Endothelial cell of umbilical vein (primary cell): ENCODE measurements around the gene SLC6A18. TPM values are rescaled to one million over a fixed set of nuclear protein-coding genes. Genes with fewer than 3 reads are reported as not detected.

Experiments
- BruUV-seq: library from RNA; stranded (reverse); fragments of 400-500 nt; replicated peaks from 2 replicates; lab custom pipeline; 2021; lab: Mats Ljungman, UMichigan
- CTCF ChIA-PET: fragments of 300-600, 350-600 bp; sonication (Branson Sonifier 250); formaldehyde crosslinking; loops from one replicate; lab custom pipeline; 2021; ENCODE audit warnings: antibody characterized with exemption, inconsistent platforms; lab: Charles Lee
- POLR2A ChIA-PET: fragments of 300-600, 350-600 bp; sonication (Branson Sonifier 250); formaldehyde crosslinking; loops from one replicate; lab custom pipeline; 2021; ENCODE audit warnings: antibody characterized with exemption, inconsistent platforms; lab: Charles Lee
- DNase-seq: peaks from one replicate; pipeline ENCODE4 v3.0.0-alpha.2; 2011; ENCODE audit warnings: low read depth, low spot score
- FAIRE-seq: peaks from 2 replicates; lab custom pipeline; 2011; peaks lifted over from hg19 to GRCh38; lab: Jason Lieb, UNC
- H2AFZ ChIP-seq: 2 replicates; pipeline ENCODE4 v1.6.0; 2012; ENCODE audit warnings: low read depth, low read length, control low read depth, inconsistent platforms
- H3K27ac ChIP-seq: 2 replicates; pipeline ENCODE4 v1.5.1; 2011; ENCODE audit warnings: low read depth, mild to moderate bottlenecking, control low read depth, low read length, moderate library complexity; ENCODE audit not compliant: insufficient read depth
- H3K27me3 ChIP-seq, 2 experiments: 2 replicates each; pipeline versions ENCODE4 v1.6.0 to v1.6.1; 2011; ENCODE audit warnings: low read length in 2 of 2, mixed read lengths in 1 of 2; ENCODE audit not compliant: control insufficient read depth in 2 of 2, insufficient read depth in 2 of 2
- H3K36me3 ChIP-seq, 2 experiments: 2 replicates in 1 of 2; 3 replicates in 1 of 2; pipeline ENCODE4 v1.5.1; 2011; ENCODE audit warnings: low read length in 2 of 2, mild to moderate bottlenecking in 1 of 2, moderate library complexity in 1 of 2; ENCODE audit not compliant: control insufficient read depth in 2 of 2, insufficient read depth in 2 of 2; ENCODE audit errors: extremely low read depth in 1 of 2
- H3K4me1 ChIP-seq: 3 replicates; pipeline ENCODE4 v1.5.1; 2011; ENCODE audit warnings: mild to moderate bottlenecking, low read length; ENCODE audit not compliant: control insufficient read depth, insufficient read depth; ENCODE audit errors: extremely low read depth
- H3K4me2 ChIP-seq: 2 replicates; pipeline ENCODE4 v1.6.1; 2011; ENCODE audit warnings: low read length, control low read depth, mixed read lengths; ENCODE audit not compliant: insufficient read depth
- H3K4me3 ChIP-seq, 3 experiments: fragments of 200-600 bp in 1 of 3; sonication (generic), shearing (Covaris generic) in 1 of 3; replicated peaks in 1 of 3; 2 replicates each; pipeline ENCODE4 v1.5.1; 2011 to 2016; ENCODE audit warnings: control low read depth in 3 of 3, low read length in 3 of 3, mild to moderate bottlenecking in 2 of 3, inconsistent platforms in 1 of 3, low read depth in 1 of 3, moderate library complexity in 1 of 3; ENCODE audit not compliant: insufficient read depth in 1 of 3
- H3K79me2 ChIP-seq: 2 replicates; pipeline ENCODE4 v1.6.0; 2012; ENCODE audit warnings: low read length, inconsistent platforms; ENCODE audit not compliant: control insufficient read depth, insufficient read depth
- H3K9ac ChIP-seq: replicated peaks from 2 replicates; pipeline ENCODE3; 2011; ENCODE audit warnings: low read length, control low read depth; ENCODE audit not compliant: insufficient read depth; ENCODE audit errors: extremely low read depth
- H3K9me1 ChIP-seq: replicated peaks from 3 replicates; pipeline ENCODE4 v1.6.0; 2011; ENCODE audit warnings: mild to moderate bottlenecking, low read length; ENCODE audit not compliant: control insufficient read depth, insufficient read depth; ENCODE audit errors: extremely low read depth
- H3K9me3 ChIP-seq: replicated peaks from 2 replicates; pipeline ENCODE4 v1.5.1; 2012; ENCODE audit warnings: low read length, inconsistent platforms; ENCODE audit not compliant: control insufficient read depth, insufficient read depth
- H4K20me1 ChIP-seq: replicated peaks from 2 replicates; pipeline ENCODE3; 2011; ENCODE audit warnings: mild to moderate bottlenecking, low read length; ENCODE audit not compliant: control insufficient read depth, insufficient read depth; ENCODE audit errors: extremely low read depth
- EZH2 ChIP-seq: IDR thresholded peaks from 2 replicates; pipeline ENCODE4 v1.6.1; 2012; ENCODE audit warnings: borderline replicate concordance, low read depth, mild to moderate bottlenecking, moderate library complexity, low read length, inconsistent platforms; ENCODE audit not compliant: severe bottlenecking
- FOS ChIP-seq: IDR thresholded peaks from 2 replicates; pipeline ENCODE4 v1.6.1; 2011; ENCODE audit warnings: mild to moderate bottlenecking, low read length, moderate library complexity, borderline replicate concordance; ENCODE audit not compliant: insufficient read depth
- GATA2 ChIP-seq: IDR thresholded peaks from 2 replicates; pipeline ENCODE4 v1.7.0; 2011; ENCODE audit warnings: low read depth, mild to moderate bottlenecking, moderate library complexity, mixed read lengths, low read length; ENCODE audit not compliant: insufficient read length, insufficient read depth
- JUN ChIP-seq: IDR thresholded peaks from 2 replicates; pipeline ENCODE4 v1.6.1; 2011; ENCODE audit warnings: borderline replicate concordance, low read depth; ENCODE audit not compliant: insufficient read length, insufficient read depth
- MAX ChIP-seq: IDR thresholded peaks from 2 replicates; pipeline ENCODE4 v1.6.1; 2011; ENCODE audit not compliant: insufficient read depth, insufficient read length
- MYC ChIP-seq: IDR thresholded peaks from one replicate; pipeline ENCODE4 v1.6.1; 2011; ENCODE audit warnings: mild to moderate bottlenecking, low read depth, low read length
- POLR2A ChIP-seq: IDR thresholded peaks from 2 replicates; pipeline ENCODE4 v1.6.1; 2012; ENCODE audit warnings: low read depth, mild to moderate bottlenecking, control low read depth, low read length
- POLR2AphosphoS5 ChIP-seq: IDR thresholded peaks from 2 replicates; pipeline ENCODE4 v1.6.1; 2012; ENCODE audit warnings: low read depth, mild to moderate bottlenecking, control low read depth, low read length, moderate library complexity; ENCODE audit not compliant: insufficient read depth
- dilution Hi-C: fragments of 300-500 bp; cut with MboI; formaldehyde crosslinking; loops from one replicate; pipeline ENCODE4 v1.15.0; 2019; ENCODE audit warnings: low sequenced_read_pairs; ENCODE audit not compliant: extremely low pct_ligation_motif_present
- intact Hi-C: fragments of 100-400 bp; cut with micrococcal nuclease; formaldehyde crosslinking; loops from one replicate; pipeline ENCODE4 v1.10.0; 2022
- polyA plus RNA-seq, 4 experiments: library from polyadenylated mRNA; depleted of rRNA in 3 of 4; stranded (reverse) in 3 of 4; unstranded in 1 of 4; fragments of >200 nt; gene quantifications; 2 replicates each; pipeline versions ENCODE4 v1.2.1 to v1.2.3, GENCODE V29; 2011 to 2012; ENCODE audit warnings: missing spikeins in 1 of 4
- total RNA-seq: library from RNA; stranded (reverse); gene quantifications from 2 replicates; pipeline ENCODE4 v1.2.3, GENCODE V29; 2021
- TF ChIP-seq, protein P1 (sequence below), 2 donors: IDR thresholded peaks; 1 replicate in 1 of 2; 2 replicates in 1 of 2; pipeline ENCODE4 v1.5.1; 2011; ENCODE audit warnings: low read length in 2 of 2, mild to moderate bottlenecking in 2 of 2, moderate library complexity in 2 of 2, control low read depth in 1 of 2, inconsistent platforms in 1 of 2, low read depth in 1 of 2; ENCODE audit not compliant: insufficient read depth in 1 of 2; ENCODE audit errors: extremely low read depth in 1 of 2

The SLC6A18 gene
- total and polyA plus RNA-seq, 2 donors (not counting 3 experiments of a cell fraction or from before 2014, with no cell fraction given): not detected

- no peak within 1 kb of the TSS for H3K27ac ChIP-seq
- DNase-seq: no peak
Observed at GRCh38 chr5:1294835-1295649, 69.9 kb downstream of the SLC6A18 start, which contains the start of gene TERT. Gene TERT, minus strand, starts transcription at chr5:1295068. Its CDS starts 79 bp downstream, at chr5:1294989.

More at GRCh38 chr5:1294835-1295649, 69.9 kb downstream of the SLC6A18 start, which contains the start of gene TERT:
- dilution Hi-C loops (no loop called here), intact Hi-C loops (no loop called here)
- Histone ChIP-seq H2AFZ (no peak within 1 kb of the TSS), H3K27me3 (peaks cover 0 to 13% of the 10 kb centered on the region in 2 experiments), H3K4me1 (no peaks in the 10 kb centered on the region), H3K4me3 (no peak within 1 kb of the TSS), H3K4me2 (no peak within 1 kb of the TSS), H4K20me1 (no peaks in the 10 kb centered on the region), H3K9me3 (no peaks in the 10 kb centered on the region), H3K36me3 (no peaks in the 10 kb centered on the region), H3K9ac (no peak within 1 kb of the TSS), H3K79me2 (no peaks in the 10 kb centered on the region), H3K9me1 (no peaks in the 10 kb centered on the region)
- TF ChIP-seq EZH2 (no peak), FOS (no peak), GATA2 (no peak), POLR2A (no peak), MAX (no peak), JUN (no peak), POLR2AphosphoS5 (no peak), MYC (no peak)
- TF ChIP-seq, protein P1, sequence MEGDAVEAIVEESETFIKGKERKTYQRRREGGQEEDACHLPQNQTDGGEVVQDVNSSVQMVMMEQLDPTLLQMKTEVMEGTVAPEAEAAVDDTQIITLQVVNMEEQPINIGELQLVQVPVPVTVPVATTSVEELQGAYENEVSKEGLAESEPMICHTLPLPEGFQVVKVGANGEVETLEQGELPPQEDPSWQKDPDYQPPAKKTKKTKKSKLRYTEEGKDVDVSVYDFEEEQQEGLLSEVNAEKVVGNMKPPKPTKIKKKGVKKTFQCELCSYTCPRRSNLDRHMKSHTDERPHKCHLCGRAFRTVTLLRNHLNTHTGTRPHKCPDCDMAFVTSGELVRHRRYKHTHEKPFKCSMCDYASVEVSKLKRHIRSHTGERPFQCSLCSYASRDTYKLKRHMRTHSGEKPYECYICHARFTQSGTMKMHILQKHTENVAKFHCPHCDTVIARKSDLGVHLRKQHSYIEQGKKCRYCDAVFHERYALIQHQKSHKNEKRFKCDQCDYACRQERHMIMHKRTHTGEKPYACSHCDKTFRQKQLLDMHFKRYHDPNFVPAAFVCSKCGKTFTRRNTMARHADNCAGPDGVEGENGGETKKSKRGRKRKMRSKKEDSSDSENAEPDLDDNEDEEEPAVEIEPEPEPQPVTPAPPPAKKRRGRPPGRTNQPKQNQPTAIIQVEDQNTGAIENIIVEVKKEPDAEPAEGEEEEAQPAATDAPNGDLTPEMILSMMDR (IDR thresholded peaks at IDR 0.05; ENCODE audit: extremely low read depth in 1 of 2, insufficient read depth in 1 of 2, low read depth in 1 of 2, low read length in 2 of 2): no peak
- BruUV-seq: no TSS peak
- ChIA-PET CTCF (no interaction called here), POLR2A (no interaction called here)
- FAIRE-seq: no peak
